ENCODE measurements around the gene WWP2. TPM values are rescaled to one million over a fixed set of nuclear protein-coding genes. Genes with fewer than 3 reads are reported as not detected.
"Not testable (repeated sequence)": the region's sequence is repeated elsewhere in the genome, so short reads cannot be mapped to it uniquely, and the experiment has no call there.

The WWP2 gene
- polyA plus RNA-seq, 1 donor from 2014 or later = 11.9 TPM

GRCh38 chr16:69823831-69824563 is 61.9 kb downstream of the WWP2 start:
- Histone ChIP-seq H2AFZ (ENCODE audit: low read depth, low read length) (no peak overlapping the region), H3K9ac (ENCODE audit: low read length) (no peak overlapping the region), H3K36me3 (ENCODE audit: insufficient read depth, low read length) (no peaks in the 10 kb centered on the region), H3K4me3 (ENCODE audit: low read length) (no peak overlapping the region), H3K4me2 (ENCODE audit: low read length) (no peak overlapping the region), H3K27ac (ENCODE audit: low read length) (no peak overlapping the region), H3K79me2 (replicated peaks; ENCODE audit: insufficient read depth, low read length) (no peaks in the 10 kb centered on the region), H3F3A (ENCODE audit: insufficient read depth, low read length, poor library complexity, severe bottlenecking) (no peaks in the 10 kb centered on the region), H4K20me1 (ENCODE audit: insufficient read depth) (no peaks in the 10 kb centered on the region), H3K9me3 (ENCODE audit: low read length) (no peaks in the 10 kb centered on the region), H3K27me3 (ENCODE audit: insufficient read depth, low read depth, low read length) (no peaks in the 10 kb centered on the region), H3K9me2 (ENCODE audit: insufficient read depth, low read length) (no peaks in the 10 kb centered on the region)
- TF ChIP-seq REST (IDR thresholded peaks at IDR 0.05; ENCODE audit: borderline replicate concordance) = no peak
- no peak for TF ChIP-seq EZH2 (IDR thresholded peaks at IDR 0.05; ENCODE audit: borderline replicate concordance, insufficient read depth, low read length, poor library complexity, severe bottlenecking)
- no peak for TF ChIP-seq CTCF (IDR thresholded peaks at IDR 0.05; ENCODE audit: poor library complexity, severe bottlenecking)
- no peak for TF ChIP-seq TAF1 (IDR thresholded peaks at IDR 0.05; ENCODE audit: low read depth)
- no peak for TF ChIP-seq RAD21 (conservative IDR thresholded peaks at IDR 0.05)
- no peak for TF ChIP-seq EP300 (conservative IDR thresholded peaks at IDR 0.05; ENCODE audit: poor library complexity, severe bottlenecking)
- no peak for TF ChIP-seq SMC3 (conservative IDR thresholded peaks at IDR 0.05; ENCODE audit: poor library complexity)

GRCh38 chr16:69824564-69825142 is 62.5 kb downstream of the WWP2 start:
- H3K9ac ChIP-seq (ENCODE audit: low read length); H3K4me3 ChIP-seq (ENCODE audit: low read length); H3K9me3 ChIP-seq (ENCODE audit: low read length); H3K4me2 ChIP-seq (ENCODE audit: low read length); H3K36me3 ChIP-seq (ENCODE audit: insufficient read depth, low read length); H4K20me1 ChIP-seq (ENCODE audit: insufficient read depth); H3F3A ChIP-seq (ENCODE audit: insufficient read depth, low read length, poor library complexity, severe bottlenecking); H2AFZ ChIP-seq (ENCODE audit: low read depth, low read length); H3K27ac ChIP-seq (ENCODE audit: low read length); H3K9me2 ChIP-seq (ENCODE audit: insufficient read depth, low read length); H3K27me3 ChIP-seq (ENCODE audit: insufficient read depth, low read depth, low read length); H3K79me2 ChIP-seq (replicated peaks; ENCODE audit: insufficient read depth, low read length): not testable (repeated sequence)

GRCh38 chr16:69827524-69827923 is 65.4 kb downstream of the WWP2 start:
- Histone ChIP-seq H3K27me3 (ENCODE audit: insufficient read depth, low read depth, low read length) (no peaks in the 10 kb centered on the region), H4K20me1 (ENCODE audit: insufficient read depth) (no peaks in the 10 kb centered on the region), H3K9me3 (ENCODE audit: low read length) (no peaks in the 10 kb centered on the region), H3K9ac (ENCODE audit: low read length) (no peak overlapping the region), H3K4me3 (ENCODE audit: low read length) (no peak overlapping the region), H3K4me2 (ENCODE audit: low read length) (no peak overlapping the region), H3K36me3 (ENCODE audit: insufficient read depth, low read length) (no peaks in the 10 kb centered on the region), H3K9me2 (ENCODE audit: insufficient read depth, low read length) (no peaks in the 10 kb centered on the region), H3K79me2 (replicated peaks; ENCODE audit: insufficient read depth, low read length) (no peaks in the 10 kb centered on the region), H3K27ac (ENCODE audit: low read length) (no peak overlapping the region), H3F3A (ENCODE audit: insufficient read depth, low read length, poor library complexity, severe bottlenecking) (no peaks in the 10 kb centered on the region), H2AFZ (ENCODE audit: low read depth, low read length) (no peak overlapping the region)
- TF ChIP-seq MXI1 (conservative IDR thresholded peaks at IDR 0.05; ENCODE audit: poor library complexity, severe bottlenecking) (no peak), REST (IDR thresholded peaks at IDR 0.05; ENCODE audit: borderline replicate concordance) (no peak), TAF1 (IDR thresholded peaks at IDR 0.05; ENCODE audit: low read depth) (no peak), RAD21 (conservative IDR thresholded peaks at IDR 0.05) (no peak), POLR2AphosphoS5 (IDR thresholded peaks at IDR 0.05) (no peak), CTCF (IDR thresholded peaks at IDR 0.05; ENCODE audit: poor library complexity, severe bottlenecking) (no peak), EP300 (conservative IDR thresholded peaks at IDR 0.05; ENCODE audit: poor library complexity, severe bottlenecking) (no peak), SMC3 (conservative IDR thresholded peaks at IDR 0.05; ENCODE audit: poor library complexity) (no peak), EZH2 (IDR thresholded peaks at IDR 0.05; ENCODE audit: borderline replicate concordance, insufficient read depth, low read length, poor library complexity, severe bottlenecking) (no peak)
